HG03095 (cell line): ENCODE results near the gene SND1.

Source experiments
- ATAC-seq: cut with Tn5 transposase; IDR thresholded peaks from one replicate; pipeline ENCODE4 v1.9.1; 2021; ENCODE audit warnings: moderate library complexity; ENCODE audit not compliant: unreplicated experiment

The SND1 gene

GRCh38 chr7:127858915-127859189 is 206.9 kb downstream of the SND1 start:
- no peak for ATAC-seq

- no peak for ATAC-seq
Observed at GRCh38 chr7:127859330-127859729, 207.3 kb downstream of the SND1 start.

GRCh38 chr7:127862525-127862924 is 210.5 kb downstream of the SND1 start:
- ATAC-seq = no peak

GRCh38 chr7:127863082-127863481 is 211.1 kb downstream of the SND1 start:
- ATAC-seq = no peak

- no peak for ATAC-seq
Observed at GRCh38 chr7:127865466-127865865, 213.5 kb downstream of the SND1 start.

- ATAC-seq = peak; percentile 57
Observed at GRCh38 chr7:127870231-127870907, 218.4 kb downstream of the SND1 start.

- ATAC-seq = no peak
Observed at GRCh38 chr7:127871226-127871625, 219.2 kb downstream of the SND1 start.

GRCh38 chr7:127872122-127872521 is 220.1 kb downstream of the SND1 start:
- peak; percentile 54 for ATAC-seq

- ATAC-seq = no peak
Observed at GRCh38 chr7:127873151-127873550, 221.2 kb downstream of the SND1 start.

GRCh38 chr7:127873715-127874636 is 222.0 kb downstream of the SND1 start:
- ATAC-seq = no peak

GRCh38 chr7:127874951-127875608 is 223.1 kb downstream of the SND1 start:
- ATAC-seq = no peak

- ATAC-seq = no peak
Observed at GRCh38 chr7:127876393-127876792, 224.4 kb downstream of the SND1 start.

GRCh38 chr7:127877951-127878350 is 226.0 kb downstream of the SND1 start:
- ATAC-seq = no peak

- ATAC-seq = no peak
Observed at GRCh38 chr7:127878791-127879190, 226.8 kb downstream of the SND1 start.

GRCh38 chr7:127879436-127879835 is 227.4 kb downstream of the SND1 start:
- ATAC-seq = no peak

- ATAC-seq = no peak
Observed at GRCh38 chr7:127879942-127880341, 227.9 kb downstream of the SND1 start.

- ATAC-seq = no peak
Observed at GRCh38 chr7:127880454-127880853, 228.5 kb downstream of the SND1 start.

GRCh38 chr7:127881564-127881963 is 229.6 kb downstream of the SND1 start:
- no peak for ATAC-seq

- no peak for ATAC-seq
Observed at GRCh38 chr7:127882313-127882920, 230.4 kb downstream of the SND1 start.

- ATAC-seq = no peak
Observed at GRCh38 chr7:127884066-127884559, 232.1 kb downstream of the SND1 start.

GRCh38 chr7:127885222-127885772 is 233.3 kb downstream of the SND1 start:
- ATAC-seq = no peak
